ENCODE measurements around the gene SECTM1.

The SECTM1 gene

DNA sequence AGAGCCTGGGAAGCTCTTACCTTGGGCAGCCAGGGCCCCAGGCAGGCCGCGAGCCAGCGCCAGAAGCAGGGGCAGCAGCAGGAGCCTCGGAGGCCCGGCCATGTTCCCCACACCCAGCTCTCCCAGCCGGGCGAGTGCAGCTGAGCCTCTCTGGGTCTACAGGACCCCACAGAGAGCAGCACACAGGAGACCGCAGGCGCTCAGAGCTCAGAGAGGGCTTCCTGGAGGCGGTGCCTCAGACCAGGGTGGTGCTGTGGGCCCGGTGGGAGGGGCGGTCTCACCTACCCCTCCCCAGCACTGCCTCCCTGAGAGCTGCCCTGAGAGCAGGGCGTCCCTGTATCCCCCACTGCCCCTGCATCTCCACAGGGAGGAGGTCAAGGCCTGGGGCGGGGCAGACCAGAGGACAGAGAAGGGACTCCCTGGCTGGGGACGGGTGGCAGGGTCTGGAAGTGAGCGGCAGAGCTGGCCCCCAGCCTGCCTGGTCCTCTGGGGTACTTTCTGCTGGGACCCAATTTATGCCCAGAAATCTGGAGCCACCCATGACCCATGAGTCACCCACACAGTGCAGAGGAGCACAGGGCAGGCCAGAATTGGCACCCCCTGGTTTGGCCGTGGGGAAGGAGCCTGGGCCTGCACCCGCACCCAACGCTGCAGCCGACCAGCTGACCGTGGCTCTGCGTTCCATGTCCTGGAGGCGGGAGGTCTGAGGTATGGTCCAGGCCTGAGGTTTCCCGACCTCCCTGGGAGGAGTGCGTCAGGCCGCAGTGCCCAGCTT is 16.0 kb downstream of the SECTM1 start, which contains the start of gene CD7:
TSS of gene CD7 (minus strand) at position 215 of the 775 bp plus-strand sequence. CDS start at position 102, 113 bp downstream.
- ChIA-PET CTCF (interaction anchor here (1.2 to 1.7 kb wide), 3 partner anchors 8 to 81 kb away, joined by 3 to 11 read pairs (median 3); no protein-coding TSS in a partner anchor), POLR2A (no interaction called here)
- TF ChIP-seq, protein P1, sequence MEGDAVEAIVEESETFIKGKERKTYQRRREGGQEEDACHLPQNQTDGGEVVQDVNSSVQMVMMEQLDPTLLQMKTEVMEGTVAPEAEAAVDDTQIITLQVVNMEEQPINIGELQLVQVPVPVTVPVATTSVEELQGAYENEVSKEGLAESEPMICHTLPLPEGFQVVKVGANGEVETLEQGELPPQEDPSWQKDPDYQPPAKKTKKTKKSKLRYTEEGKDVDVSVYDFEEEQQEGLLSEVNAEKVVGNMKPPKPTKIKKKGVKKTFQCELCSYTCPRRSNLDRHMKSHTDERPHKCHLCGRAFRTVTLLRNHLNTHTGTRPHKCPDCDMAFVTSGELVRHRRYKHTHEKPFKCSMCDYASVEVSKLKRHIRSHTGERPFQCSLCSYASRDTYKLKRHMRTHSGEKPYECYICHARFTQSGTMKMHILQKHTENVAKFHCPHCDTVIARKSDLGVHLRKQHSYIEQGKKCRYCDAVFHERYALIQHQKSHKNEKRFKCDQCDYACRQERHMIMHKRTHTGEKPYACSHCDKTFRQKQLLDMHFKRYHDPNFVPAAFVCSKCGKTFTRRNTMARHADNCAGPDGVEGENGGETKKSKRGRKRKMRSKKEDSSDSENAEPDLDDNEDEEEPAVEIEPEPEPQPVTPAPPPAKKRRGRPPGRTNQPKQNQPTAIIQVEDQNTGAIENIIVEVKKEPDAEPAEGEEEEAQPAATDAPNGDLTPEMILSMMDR (IDR thresholded peaks at IDR 0.05; ENCODE audit: control extremely low read depth, extremely low read depth, low read depth, missing control alignments) = no peak
- no peak for DNase-seq (ENCODE audit: extremely low spot score)

DNA sequence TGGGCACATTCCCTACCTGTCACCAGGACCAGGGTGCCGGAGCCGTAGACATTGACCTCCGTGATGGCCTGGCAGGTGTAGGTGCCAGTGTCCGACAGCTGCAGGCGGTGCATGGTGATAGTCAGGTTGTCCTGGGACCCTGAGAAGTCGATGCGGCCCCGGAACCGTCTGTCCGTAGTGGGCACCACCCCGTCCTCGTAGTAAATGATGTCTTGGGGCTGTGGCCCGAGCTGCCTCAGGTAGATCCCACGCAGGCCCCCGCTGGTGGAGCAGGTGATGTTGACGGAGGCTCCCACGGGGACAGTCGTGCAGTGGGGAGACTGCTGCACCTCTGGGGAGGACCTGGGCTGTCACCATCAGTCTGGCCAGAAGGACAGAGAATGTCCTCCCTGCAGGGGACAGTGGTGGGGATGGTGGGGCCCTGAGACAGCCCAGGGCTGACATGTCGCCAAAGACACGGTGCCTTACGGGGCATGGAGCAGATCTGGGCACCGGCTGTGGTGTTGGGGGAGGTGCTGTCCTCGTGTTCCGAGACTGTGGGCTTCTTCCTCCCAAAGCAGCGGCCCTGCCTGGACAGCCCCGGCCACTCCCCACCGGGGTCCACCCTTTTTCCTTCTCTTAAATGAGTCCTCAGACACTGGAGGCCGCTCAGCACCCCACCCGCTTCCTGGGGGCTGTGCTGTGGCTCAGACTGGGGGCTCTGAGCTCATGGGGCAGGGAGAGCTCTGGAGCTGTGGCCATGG is 16.7 kb downstream of the SECTM1 start:
- CTCF ChIA-PET = interaction anchor here (1.2 to 1.7 kb wide), 3 partner anchors 8 to 80 kb away, joined by 3 to 11 read pairs (median 3); no protein-coding TSS in a partner anchor
- DNase-seq (ENCODE audit: extremely low spot score) = no peak
- TF ChIP-seq, protein P1 (IDR thresholded peaks at IDR 0.05; ENCODE audit: control extremely low read depth, extremely low read depth, low read depth, missing control alignments) = no peak
- POLR2A ChIA-PET = no interaction called here

DNA sequence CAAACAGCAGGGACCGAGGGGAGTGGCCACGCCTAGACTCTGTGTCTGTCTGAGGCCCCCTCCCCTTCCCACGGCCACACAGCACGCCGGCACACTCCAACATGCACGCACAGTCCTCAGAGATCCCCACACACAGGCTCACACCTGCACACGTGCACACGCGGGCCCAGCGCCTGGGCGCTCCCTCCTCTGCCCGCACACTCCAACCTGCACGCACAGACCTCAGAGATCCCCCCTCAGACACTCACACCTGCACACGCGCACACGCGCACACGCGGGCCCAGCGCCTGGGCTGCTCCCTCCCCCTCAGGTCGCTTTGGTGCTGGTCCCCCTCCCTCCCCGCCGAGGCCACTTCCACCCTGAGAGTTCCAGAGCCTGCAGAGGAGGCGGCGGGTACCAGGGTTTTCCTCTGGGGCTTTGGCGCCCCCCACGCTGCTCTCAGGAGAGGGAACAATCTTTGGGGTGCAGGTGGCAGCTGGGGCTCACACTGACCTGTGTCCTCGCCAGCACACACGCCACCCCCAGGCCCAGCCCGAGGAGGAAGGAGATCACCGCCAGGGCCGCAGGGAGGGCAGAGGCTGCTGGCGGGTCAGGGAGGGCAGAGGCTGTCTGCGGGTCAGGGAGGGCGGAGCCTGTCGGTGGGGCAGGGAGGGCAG is 17.7 kb downstream of the SECTM1 start:
- TF ChIP-seq, protein P1 (IDR thresholded peaks at IDR 0.05; ENCODE audit: control extremely low read depth, extremely low read depth, low read depth, missing control alignments) = no peak
- POLR2A ChIA-PET = no interaction called here
- CTCF ChIA-PET = no interaction called here
- DNase-seq (ENCODE audit: extremely low spot score) = no peak

DNA sequence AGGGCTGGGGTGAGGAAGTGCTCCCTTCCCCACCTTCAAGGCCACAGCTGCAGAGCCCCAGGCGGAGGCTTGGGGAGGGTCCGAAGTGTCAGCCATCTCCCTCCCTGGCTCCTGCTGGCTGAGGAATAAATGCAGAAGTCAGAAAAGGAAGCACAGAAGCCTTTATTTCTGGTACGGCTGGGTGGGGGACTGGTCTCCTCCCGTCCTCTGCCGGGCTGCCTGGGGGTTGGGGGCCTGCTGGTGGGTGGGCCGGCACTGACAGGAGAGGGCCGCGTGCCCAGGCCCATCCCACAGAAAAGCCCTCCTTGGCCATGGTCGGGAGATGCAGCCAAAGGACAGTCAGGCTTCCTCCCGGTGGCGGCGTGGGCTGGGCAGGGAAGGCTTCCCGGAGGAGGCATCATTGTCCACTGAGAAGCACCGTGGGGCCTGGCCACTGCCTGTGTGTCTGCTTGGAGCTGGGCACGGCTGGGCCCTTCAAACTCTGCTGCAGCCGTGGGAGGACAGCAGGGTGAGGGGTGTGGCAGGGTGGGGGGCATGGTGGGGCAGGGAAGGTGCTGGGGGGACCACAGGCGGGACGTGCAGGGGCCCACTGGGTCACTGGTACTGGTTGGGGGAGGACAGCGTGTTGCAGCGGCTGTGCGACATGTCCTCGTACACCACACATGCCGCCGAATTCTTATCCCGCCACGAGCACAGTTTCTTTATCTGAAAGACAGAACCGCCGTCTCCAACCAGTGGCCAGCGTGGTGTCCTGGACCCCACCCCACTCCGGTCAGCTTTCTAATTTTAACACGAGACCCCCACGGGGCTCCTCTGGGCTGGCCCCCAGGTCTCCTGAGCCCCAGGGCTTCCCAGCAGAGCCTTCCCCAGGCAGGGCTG is 18.6 kb downstream of the SECTM1 start:
- ChIA-PET CTCF (no interaction called here), POLR2A (no interaction called here)
- TF ChIP-seq, protein P1 (IDR thresholded peaks at IDR 0.05; ENCODE audit: control extremely low read depth, extremely low read depth, low read depth, missing control alignments) = no peak
- DNase-seq (ENCODE audit: extremely low spot score) = no peak

DNA sequence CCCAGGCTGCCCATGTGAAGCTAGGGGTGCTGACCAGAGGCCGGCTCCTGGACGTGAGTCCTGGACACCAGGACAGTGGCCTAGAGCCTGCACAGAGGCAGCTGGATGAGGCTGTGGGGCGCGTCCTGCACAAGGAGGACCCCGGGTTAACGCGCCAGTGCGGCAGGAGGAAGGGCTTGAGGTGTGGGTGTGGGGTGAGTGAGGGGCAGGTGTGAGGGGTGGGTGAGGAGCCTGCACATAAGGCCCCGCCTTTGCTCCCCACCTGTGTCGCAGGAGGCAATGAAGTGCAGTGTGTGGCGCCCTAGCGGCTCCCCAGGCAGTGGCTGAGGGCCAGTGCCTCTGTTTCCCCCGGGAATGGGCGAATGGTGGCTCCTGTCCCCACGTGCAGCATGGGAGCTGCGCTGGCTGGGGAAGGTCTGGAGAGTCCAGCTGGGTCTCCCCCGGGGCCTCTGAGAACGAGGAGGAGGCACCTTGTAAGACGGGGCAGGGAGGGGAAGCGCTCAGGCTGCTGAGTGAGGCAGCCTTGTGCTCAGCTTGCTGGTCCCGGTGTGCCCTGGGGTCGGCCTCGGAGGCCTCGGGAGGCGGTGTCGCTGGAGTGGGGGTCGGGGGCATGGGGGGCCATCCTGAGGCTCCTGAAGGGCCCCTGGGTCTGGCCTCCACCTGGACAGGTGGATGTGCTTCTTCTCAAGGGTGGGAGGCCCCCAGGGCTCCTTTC is 19.4 kb downstream of the SECTM1 start:
- TF ChIP-seq, protein P1 (IDR thresholded peaks at IDR 0.05; ENCODE audit: control extremely low read depth, extremely low read depth, low read depth, missing control alignments) = no peak
- POLR2A ChIA-PET = interaction anchor here (0.6 kb wide), 1 partner anchor 582 kb away, joined by 6 read pairs; no protein-coding TSS in a partner anchor
- CTCF ChIA-PET = interaction anchor here (1.4 kb wide), 1 partner anchor 13 kb away, joined by 5 read pairs; no protein-coding TSS in a partner anchor
- DNase-seq (ENCODE audit: extremely low spot score) = no peak
